ENCODE measurements around the gene LIMK1.

The LIMK1 gene

DNA sequence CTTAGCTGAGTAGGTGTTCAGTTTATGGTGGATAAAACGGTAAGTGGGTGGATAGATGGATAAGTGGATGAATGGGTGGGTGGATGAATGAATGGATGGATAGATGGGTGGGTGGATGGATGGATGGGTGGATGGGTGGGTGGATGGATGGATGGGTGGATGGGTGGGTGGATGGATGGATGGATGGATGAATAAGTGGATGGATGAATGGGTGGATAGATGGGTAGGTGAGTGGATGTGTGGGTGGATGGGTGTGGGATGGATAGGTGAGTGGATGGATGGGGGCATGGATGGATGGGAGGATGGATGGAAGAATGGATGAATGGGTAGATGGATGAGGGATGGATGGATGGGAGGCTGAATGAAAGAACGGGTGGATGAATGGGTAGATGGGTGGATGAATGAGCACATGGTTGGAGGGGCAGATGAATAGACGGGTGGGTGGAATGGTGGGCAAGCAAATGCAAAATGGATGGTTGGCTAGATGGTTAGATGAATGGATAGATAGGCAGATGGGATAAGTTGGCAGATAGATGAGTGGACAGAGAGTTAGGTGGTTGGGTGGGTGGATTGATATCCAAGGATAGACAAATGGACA, 29.9 kb upstream of the LIMK1 start:
- TF ChIP-seq MYC (IDR thresholded peaks at IDR 0.05; ENCODE audit: low read depth, low read length), result no peak
- TF ChIP-seq, protein P1, sequence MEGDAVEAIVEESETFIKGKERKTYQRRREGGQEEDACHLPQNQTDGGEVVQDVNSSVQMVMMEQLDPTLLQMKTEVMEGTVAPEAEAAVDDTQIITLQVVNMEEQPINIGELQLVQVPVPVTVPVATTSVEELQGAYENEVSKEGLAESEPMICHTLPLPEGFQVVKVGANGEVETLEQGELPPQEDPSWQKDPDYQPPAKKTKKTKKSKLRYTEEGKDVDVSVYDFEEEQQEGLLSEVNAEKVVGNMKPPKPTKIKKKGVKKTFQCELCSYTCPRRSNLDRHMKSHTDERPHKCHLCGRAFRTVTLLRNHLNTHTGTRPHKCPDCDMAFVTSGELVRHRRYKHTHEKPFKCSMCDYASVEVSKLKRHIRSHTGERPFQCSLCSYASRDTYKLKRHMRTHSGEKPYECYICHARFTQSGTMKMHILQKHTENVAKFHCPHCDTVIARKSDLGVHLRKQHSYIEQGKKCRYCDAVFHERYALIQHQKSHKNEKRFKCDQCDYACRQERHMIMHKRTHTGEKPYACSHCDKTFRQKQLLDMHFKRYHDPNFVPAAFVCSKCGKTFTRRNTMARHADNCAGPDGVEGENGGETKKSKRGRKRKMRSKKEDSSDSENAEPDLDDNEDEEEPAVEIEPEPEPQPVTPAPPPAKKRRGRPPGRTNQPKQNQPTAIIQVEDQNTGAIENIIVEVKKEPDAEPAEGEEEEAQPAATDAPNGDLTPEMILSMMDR (IDR thresholded peaks at IDR 0.05; ENCODE audit: low read depth, low read length), result no peak
- TF ChIP-seq, protein P2, sequence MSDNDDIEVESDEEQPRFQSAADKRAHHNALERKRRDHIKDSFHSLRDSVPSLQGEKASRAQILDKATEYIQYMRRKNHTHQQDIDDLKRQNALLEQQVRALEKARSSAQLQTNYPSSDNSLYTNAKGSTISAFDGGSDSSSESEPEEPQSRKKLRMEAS (IDR thresholded peaks at IDR 0.05; ENCODE audit: low read depth, low read length), result no peak
- TF ChIP-seq POLR2A (IDR thresholded peaks at IDR 0.05; ENCODE audit: extremely low read depth, insufficient read length), result no peak
- no peak overlapping the region for H3K4me3 ChIP-seq (ENCODE audit: low read depth, low read length)
- DNase-seq (ENCODE audit: low read depth), result no peak

DNA sequence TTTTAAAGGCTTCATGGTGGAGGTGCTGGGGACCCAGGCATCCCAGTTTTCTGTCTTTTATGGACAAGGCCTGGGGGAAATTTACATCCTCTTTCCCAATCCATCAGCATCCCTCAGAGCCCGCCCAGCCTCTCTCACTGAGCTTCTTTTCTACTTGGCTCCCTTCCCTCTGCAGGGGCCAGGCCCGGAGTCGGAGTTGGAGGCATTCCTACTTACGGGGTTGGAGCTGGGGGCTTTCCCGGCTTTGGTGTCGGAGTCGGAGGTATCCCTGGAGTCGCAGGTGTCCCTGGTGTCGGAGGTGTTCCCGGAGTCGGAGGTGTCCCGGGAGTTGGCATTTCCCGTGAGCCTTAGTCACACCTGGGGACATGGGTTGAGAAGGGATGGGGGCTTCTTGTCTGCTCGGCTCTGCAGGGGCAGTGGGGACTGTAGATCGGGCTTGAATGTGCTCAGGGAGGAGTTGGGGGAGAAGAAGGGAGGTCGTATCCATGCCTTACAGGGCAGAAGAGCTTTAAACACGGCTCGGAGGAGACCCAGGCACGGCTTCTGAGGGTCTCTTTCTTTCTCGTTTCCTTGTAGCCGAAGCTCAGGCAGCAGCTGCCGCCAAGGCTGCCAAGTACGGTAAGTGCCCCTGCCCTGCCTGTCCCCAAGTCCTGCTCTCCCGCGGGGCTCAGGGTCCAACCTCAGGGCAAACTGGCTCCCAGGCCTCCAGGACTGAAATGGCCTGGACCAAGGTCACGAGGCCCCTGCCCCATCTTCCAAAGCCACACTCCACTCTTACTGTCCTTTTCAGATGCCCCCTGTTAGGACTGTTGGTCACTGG, 27.3 kb upstream of the LIMK1 start:
- TF ChIP-seq POLR2A (IDR thresholded peaks at IDR 0.05; ENCODE audit: extremely low read depth, insufficient read length), result no peak
- no peak for DNase-seq (ENCODE audit: low read depth)
- no peak overlapping the region for H3K4me3 ChIP-seq (ENCODE audit: low read depth, low read length)

DNA sequence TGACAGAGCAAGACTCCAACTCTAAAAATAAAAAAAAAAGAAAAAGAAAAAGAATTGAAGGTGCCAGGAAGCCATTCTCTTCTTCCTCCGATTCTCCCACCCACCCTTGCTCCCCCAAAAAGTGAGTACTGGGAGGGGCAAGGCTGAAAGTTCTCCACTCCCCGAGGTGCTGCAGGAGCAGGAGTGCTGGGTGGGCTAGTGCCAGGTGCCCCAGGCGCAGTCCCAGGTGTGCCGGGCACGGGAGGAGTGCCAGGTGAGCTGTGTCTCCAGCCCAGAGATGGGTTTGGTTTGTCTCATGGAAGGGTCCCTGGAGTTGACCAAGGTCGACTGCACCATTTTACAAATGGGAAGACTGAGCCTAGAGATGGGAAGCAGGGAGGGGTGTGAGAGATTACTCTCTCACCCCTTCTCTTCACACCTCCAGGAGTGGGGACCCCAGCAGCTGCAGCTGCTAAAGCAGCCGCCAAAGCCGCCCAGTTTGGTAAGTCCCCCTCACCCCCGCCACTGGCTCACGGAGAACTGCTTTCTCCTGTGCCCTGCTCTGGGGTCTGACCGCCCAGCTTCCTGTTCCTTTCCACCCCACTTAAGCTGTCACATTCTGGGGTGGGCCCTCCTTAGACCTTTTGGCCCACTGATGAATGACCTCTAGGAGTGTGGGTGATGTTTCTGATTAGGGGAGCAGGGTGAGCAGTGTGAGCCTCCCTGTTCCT, 26.2 kb upstream of the LIMK1 start:
- H3K4me3 ChIP-seq (ENCODE audit: low read depth, low read length), result no peak overlapping the region
- DNase-seq (ENCODE audit: low read depth), result no peak
- TF ChIP-seq, protein P2 (IDR thresholded peaks at IDR 0.05; ENCODE audit: low read depth, low read length), result no peak
- TF ChIP-seq MYC (IDR thresholded peaks at IDR 0.05; ENCODE audit: low read depth, low read length), result no peak
- TF ChIP-seq, protein P1 (IDR thresholded peaks at IDR 0.05; ENCODE audit: low read depth, low read length), result no peak

DNA sequence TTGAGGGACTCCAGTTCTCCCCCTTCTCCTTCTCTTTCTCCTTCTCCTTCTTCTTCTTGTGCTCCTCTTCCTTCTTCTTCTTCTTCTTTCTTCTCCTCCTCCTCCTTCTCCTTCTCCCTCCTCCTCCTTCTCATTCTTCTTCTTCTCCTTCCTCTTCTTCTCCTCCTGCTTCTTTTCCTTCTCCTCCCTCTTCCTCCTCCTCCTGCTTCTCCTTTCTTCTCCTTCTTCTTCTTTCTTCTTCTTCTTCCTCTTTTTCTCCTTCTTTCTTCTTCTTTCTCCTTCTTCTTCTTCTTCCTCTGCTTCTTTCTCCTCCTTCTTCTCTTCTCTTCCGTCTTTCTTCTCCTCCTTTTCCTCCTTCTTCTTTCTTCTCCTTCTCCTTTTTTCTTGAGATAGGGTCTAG, 25.6 kb upstream of the LIMK1 start:
- no peak for DNase-seq (ENCODE audit: low read depth)
- no peak overlapping the region for H3K4me3 ChIP-seq (ENCODE audit: low read depth, low read length)
- TF ChIP-seq POLR2A (IDR thresholded peaks at IDR 0.05; ENCODE audit: extremely low read depth, insufficient read length), result no peak
- TF ChIP-seq, protein P2 (IDR thresholded peaks at IDR 0.05; ENCODE audit: low read depth, low read length), result no peak
- TF ChIP-seq, protein P1 (IDR thresholded peaks at IDR 0.05; ENCODE audit: low read depth, low read length), result no peak
- TF ChIP-seq MYC (IDR thresholded peaks at IDR 0.05; ENCODE audit: low read depth, low read length), result no peak

DNA sequence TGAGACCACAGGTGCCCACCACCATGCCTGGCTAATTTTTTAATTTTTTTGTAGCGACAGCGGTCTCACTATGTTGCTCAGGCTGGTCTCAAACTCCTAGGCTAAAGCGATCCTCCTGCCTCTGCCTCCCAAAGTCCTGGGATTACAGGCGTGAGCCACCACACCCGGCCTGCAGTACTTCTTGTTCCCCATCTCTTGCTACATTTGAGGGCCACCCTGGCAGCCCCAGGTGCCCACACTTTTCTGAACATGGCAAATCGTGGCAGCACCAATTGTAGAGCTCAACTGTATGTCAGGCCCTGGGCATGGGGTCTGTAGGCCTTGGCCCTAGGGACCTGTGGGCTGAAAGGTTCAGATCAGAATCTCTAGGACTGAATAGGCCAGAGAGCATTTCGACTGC, 25.1 kb upstream of the LIMK1 start:
- TF ChIP-seq, protein P2 (IDR thresholded peaks at IDR 0.05; ENCODE audit: low read depth, low read length), result no peak
- no peak for TF ChIP-seq POLR2A (IDR thresholded peaks at IDR 0.05; ENCODE audit: extremely low read depth, insufficient read length)
- no peak for TF ChIP-seq MYC (IDR thresholded peaks at IDR 0.05; ENCODE audit: low read depth, low read length)
- TF ChIP-seq, protein P1 (IDR thresholded peaks at IDR 0.05; ENCODE audit: low read depth, low read length), result no peak
- no peak for DNase-seq (ENCODE audit: low read depth)
- H3K4me3 ChIP-seq (ENCODE audit: low read depth, low read length), result no peak overlapping the region

DNA sequence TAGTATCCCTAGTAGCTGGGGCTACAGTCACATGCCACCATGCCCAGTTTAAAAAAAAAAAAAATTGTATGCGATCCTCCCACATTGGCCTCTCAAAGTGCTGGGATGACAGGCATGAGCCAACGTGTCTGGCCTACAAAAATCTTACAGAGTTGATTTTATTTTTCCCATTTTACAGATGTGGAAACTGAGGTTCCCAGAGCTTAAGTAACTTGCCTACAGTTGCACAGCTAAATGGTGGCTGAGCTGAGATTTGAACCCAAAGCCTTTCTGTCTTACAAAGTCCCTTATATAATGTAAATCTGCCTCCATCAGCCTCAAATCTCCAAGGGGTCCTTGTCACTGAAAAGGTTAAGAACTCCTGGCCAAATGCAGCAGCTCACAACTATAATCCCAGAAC, 24.6 kb upstream of the LIMK1 start:
- TF ChIP-seq, protein P2 (IDR thresholded peaks at IDR 0.05; ENCODE audit: low read depth, low read length), result no peak
- TF ChIP-seq POLR2A (IDR thresholded peaks at IDR 0.05; ENCODE audit: extremely low read depth, insufficient read length), result no peak
- no peak overlapping the region for H3K4me3 ChIP-seq (ENCODE audit: low read depth, low read length)
- no peak for DNase-seq (ENCODE audit: low read depth)

Measured in NB4 (cell line).